T-helper 9 cell (primary cell): Measurements from ENCODE around the gene RIOX2.

Experiments
- DNase-seq: peaks from one replicate; pipeline ENCODE4 v3.0.0-alpha.2; 2020

Gene RIOX2

DNA sequence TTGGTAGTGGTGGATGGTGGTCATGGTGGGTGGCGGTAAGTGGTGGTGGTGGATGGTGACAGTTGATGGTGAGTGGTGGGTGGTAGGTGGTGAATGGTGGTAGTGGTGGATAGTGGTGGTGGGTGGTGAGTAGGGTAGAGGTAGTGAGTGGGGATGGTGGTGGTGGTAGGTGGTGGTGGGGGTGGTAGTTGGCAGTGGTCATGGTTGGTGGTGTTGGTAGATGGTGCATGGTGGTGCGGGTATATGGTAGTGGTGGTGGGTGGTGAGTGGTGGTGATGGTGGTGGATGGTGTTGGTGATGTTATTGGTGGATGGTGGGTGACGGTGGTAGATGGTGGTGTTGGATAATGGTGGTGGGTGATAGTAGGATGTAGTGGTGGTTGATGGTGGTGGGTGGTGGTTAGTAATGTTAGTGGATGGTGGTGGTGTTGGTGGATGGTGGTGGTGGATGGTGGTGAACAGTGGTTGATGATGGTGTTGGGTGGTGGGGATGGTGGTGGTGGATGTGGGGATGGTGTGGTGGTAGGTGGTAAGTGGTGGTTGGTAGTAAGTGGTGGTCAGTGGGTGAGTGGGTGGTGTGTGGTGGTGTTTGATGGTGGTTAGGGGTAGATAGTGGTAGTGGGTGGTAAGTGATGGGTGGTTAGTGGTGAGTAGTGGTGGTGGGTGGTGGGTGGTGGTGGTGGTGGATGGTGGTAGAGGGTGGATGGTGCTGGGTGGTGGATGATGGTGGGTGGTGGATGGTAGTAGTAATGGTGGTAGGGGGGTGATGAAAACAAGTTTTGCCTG lies 16.7 kb upstream of the RIOX2 start:
- no peak for DNase-seq

GRCh38 chr3:97987306-97987705 lies 15.1 kb upstream of the RIOX2 start:
- DNase-seq, result no peak

DNA sequence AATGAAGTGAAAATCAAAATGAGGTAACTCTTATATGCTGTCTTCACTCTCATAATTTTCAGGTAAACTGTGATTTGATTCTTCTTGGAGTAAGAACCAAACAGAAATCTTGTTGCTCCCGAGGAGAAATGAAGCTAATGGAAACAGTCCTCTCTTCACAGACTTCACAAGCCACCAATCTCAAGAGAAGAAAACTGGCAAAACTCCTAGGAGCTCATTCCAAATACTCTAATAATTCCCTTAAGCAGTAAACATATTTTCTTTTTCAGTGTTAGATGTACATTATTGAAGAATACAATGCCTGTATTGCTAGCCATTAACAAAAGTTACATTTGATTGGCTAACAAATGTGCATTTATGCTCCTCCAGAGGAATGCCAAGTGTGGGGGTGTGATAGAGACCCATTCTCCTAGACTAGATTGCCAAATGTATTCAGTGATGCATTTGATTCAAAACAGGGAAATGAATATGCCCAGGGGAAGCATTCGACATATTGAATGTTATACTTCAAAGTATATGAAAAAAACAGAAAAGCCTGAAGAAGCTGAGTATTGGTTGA lies 11.8 kb upstream of the RIOX2 start:
- DNase-seq, result no peak

DNA sequence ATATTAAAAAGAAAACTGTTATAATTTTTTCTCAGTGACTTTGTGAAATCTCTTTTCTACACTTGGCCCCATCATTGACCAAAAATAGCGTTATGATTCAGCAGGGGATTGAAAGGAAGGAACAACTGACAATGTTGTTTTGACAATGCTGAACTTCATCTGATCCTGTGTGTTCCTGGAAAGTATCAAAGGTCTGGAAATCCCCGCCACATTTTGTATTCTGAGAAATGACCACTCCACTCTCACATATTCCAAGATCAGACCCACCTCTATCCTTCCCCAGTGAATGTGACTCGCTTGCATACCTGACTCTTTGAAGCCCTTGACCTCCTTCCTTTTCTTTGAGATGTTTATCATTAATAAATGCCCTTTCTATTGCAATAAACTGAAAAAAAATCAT lies 9.7 kb upstream of the RIOX2 start:
- DNase-seq, result no peak

DNA sequence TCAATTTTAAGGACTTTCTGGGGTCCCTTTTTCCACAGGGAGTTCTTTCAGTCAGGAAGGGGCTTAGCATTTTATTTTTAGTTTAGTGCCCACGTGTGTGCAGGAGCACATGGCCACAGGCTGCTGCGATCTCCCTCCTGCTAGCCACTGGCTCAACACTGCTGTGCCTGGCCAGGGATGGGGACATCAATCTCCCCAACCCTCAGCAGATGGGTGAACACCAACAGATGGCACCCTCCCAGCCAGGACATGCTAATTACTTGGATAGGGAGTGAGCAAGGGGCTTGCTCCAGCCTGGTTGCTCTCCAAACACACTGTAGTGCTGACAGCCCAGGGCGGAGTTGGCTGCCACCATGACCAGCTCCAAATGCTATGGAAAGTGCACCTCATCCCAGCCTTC lies 7.4 kb upstream of the RIOX2 start:
- DNase-seq, result no peak

DNA sequence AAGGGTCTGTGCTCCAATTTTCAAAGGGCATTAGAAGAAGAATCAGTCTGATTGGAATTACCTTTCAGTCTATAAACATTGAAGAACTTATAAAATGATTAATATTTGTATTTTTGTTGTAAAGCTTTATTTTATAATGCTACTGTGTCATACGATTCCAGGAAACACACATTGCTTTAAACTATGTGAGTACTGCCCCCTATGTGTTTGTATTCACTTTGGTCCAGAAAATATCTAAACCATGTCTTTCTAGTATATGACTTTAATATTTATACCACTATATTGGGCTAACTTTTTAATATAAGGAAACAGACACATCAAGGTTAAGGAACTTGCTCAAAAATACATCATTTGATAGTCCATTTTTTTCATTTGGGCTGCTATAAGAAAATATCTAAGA lies 3.2 kb upstream of the RIOX2 start:
- no peak for DNase-seq

DNA sequence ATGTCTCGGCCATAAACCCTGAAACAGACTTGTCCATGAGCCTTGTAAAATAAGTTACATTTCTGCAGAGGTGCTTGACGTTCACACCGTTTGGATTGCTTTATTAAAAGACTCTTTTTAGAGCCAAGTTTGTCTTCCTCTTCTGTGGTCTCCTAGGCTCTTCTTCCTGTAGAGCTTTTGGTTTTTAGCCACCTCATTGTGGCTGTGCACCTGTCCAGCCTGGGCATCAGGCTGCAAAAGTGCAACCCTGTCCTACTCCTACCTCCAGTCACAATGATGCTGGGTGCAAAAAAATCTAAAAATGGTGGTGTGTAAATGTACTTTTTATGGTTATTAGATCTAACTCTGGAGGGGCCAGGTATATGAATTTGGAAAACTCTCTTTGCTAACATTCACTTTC lies 2.8 kb upstream of the RIOX2 start:
- no peak for DNase-seq

DNA sequence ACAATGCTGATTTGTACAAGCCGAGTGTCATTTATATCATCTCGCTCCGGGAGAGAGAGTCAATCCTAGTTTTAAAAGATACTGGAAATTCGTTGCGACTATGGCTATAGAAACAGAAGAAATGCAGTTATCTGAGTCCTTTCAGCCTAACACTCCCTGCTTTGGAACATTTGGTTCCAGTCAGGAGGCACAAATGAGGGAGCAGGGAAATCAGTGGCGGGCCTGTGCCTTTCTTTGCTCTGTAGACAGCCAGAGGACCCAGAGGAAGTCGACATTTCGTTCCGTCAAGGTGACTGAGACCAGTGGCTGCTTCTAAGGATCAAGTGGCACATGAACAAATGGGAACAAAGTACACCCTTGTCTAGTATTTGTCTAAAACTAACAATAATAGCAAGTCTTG lies 745 bp upstream of the RIOX2 start:
- no peak for DNase-seq

DNA sequence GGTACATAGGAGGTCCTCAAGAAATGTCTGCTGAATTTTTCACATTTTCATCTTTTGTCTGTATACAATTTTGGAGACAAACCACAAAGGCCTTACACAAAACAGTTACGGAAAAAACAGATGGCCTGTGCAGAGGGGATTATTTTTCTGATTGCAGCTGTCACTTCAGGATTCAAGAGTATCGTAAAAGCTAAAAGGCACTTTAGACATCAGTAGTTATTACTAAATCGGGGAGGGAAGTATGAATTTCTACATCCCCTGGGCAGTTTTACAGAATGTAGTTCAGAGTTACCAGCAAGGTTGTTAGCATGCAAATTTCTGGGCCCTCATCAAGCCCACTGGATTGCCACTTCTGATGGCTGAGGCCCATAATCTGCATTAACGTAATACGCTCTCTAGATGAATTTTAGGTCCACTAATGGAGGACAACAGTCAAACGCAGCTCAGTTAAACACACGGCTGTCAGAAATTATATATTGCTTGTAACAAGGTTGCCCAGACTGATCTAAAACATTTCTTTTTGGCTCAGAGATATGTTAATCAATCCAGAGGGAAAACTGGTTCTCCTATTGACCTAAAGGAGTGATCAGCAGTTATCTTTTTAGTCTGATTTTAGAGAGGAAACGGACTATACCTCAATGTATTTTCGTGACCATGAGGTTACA lies 1.1 kb downstream of the RIOX2 start:
- DNase-seq, result no peak

- DNase-seq, result no peak
Observed at GRCh38 chr3:97970156-97970555, 2.1 kb downstream of the RIOX2 start.

GRCh38 chr3:97969541-97969940 lies 2.7 kb downstream of the RIOX2 start:
- DNase-seq, result no peak

DNA sequence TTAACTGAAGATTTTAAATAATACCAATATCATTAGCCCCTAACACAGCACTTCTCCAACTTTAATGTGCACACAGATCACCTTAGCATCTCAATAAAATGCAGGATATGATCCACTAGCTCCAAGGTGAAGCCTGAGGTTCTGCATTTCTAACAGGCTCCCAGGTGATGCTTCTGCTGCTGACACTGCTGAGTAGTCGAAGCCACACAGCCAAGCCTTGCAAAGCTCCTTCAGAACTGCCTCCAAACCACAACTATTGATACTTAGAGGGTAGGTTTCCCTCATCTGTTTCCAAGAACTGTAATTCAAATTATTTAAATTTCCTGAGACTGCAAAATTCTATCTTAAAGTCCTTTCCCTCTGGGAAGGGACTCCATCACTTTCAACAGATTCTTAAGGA lies 3.9 kb downstream of the RIOX2 start:
- DNase-seq, result no peak

DNA sequence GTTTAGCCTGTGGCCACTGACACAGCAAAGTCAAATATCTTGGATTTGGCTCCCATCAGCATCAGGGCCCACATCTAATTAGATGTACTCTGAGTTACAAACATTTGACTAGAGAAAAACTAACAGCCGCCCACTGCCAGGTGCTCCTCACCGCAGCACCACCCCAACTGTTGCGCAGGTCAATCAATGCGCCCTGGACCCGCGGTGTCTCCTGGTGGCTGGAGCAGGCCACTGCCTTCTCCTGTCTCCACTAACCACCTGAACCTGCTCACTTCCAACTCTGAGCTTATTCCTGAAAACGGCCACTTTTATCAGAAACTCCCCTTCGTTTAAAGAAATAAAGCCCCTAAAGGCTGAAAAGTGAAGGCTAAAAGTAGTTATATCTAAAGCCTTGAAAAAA lies 4.3 kb downstream of the RIOX2 start:
- no peak for DNase-seq

- DNase-seq, result no peak
Observed at GRCh38 chr3:97960993-97961766, 11.1 kb downstream of the RIOX2 start.

GRCh38 chr3:97960551-97960950 lies 11.7 kb downstream of the RIOX2 start:
- no peak for DNase-seq

DNA sequence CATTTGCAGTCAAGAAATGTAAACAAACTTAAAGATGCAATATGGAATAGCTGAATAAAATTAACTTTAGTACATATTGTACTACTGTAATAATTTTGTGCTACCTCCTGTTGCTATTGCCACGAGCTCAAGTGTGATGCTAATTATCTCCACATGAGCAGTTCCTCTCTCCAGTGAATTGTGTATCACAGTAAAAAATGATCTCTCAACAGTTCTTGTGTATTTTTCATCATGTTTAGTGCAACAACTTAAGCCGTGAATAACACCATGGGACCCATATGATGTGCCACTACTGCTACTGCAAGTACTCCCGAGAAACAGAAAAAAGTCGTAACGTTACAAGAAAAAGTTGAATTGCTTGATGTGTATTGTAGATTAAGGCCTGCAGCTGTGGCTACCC lies 12.4 kb downstream of the RIOX2 start:
- no peak for DNase-seq

DNA sequence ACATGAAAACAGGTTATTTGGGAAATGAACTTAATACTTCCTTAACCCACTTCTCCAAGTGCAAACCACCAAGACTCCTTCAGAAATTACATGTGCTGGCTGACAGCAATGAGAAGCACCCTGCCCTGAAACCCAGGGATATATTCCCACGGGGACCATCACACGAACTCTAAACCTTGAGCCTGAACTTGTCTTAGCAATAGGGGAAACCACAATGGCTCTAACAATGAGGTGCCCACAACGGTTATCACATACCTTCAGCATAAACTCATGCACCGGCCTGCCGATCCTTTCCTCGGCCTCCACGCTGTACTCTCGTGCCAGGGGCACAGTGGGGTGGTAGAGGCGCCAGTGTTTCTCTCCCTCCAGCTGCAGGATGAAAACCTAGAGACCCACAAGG lies 13.4 kb downstream of the RIOX2 start:
- DNase-seq, result no peak

- no peak for DNase-seq
Observed at GRCh38 chr3:97958396-97958795, 13.8 kb downstream of the RIOX2 start.

DNA sequence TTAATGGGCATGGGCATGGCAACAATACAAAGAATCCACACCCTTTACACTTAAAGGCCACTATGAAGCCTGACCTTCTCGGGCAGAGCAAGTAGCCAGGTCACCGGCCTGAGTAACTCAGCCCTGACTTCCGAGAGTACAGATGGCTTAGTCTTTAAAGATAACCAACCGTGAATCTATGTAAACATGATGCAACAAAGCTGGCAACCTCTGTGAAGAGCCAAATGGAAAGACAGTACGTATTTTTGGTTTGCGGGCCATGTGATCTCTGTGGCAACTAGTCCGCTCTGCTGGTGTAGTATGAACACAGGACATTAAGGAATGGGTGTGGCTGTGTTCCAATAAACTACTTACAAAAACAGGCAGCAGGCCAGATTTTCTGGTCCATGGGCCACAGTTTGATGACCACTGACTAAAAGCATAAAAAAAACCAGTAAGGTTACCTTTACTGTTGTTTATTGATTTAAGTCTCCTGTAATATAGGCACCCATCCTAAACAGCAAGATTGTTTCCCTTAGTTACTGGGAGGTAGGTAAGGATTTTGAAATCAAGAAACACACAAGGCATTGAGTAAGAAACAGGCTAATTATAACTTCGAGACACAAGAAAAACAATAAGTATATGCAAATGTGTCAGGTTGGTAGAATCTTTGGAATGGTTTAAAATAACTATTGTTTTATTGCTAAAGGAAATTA lies 14.5 kb downstream of the RIOX2 start:
- no peak for DNase-seq

- DNase-seq, result no peak
Observed at GRCh38 chr3:97956051-97956450, 16.2 kb downstream of the RIOX2 start.

GRCh38 chr3:97954228-97954827 lies 17.9 kb downstream of the RIOX2 start:
- no peak for DNase-seq

- DNase-seq, result no peak
Observed at GRCh38 chr3:97952872-97953271, 19.4 kb downstream of the RIOX2 start.

DNA sequence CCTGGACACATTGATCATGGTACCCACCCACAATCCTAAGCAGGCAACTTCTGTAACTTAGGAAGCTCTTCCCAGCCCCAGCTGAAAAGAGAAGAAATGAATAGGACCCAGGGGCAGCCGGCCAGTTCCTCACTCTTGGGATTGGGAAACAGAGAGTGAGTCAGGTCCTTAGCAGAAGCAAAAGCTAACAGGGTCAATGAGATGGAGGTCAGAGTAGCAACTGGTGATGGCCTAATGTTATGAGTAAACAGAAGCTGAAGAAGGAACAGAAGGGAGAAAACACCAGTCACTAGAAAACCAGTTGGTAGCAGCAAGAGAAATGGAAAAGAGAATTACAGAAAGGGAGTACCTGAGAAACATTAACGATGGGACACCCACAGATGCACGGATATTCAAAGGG lies 20.0 kb downstream of the RIOX2 start:
- no peak for DNase-seq
